SK-N-MC (cell line): ENCODE measurements around the gene ITGB6.

Experiments used
- EZH2 ChIP-seq: fragments of 200-600 bp; sonication (generic); IDR thresholded peaks from one replicate; pipeline ENCODE4 v1.6.1; 2017; ENCODE audit warnings: antibody characterized with exemption
- FOXP2 ChIP-seq: optimal IDR thresholded peaks from 2 replicates; pipeline ENCODE3; 2011; ENCODE audit warnings: mild to moderate bottlenecking, moderate library complexity; ENCODE audit not compliant: insufficient read depth; ENCODE audit errors: extremely low read length, control extremely low read depth
- POLR2AphosphoS5 ChIP-seq: IDR thresholded peaks from 2 replicates; pipeline ENCODE4 v1.6.1; 2012; ENCODE audit warnings: mild to moderate bottlenecking, low read depth, low read length, borderline replicate concordance

GRCh38 chr2:160156100-160156499 lies 44.0 kb downstream of the ITGB6 start:
- no peak for TF ChIP-seq EZH2
- TF ChIP-seq POLR2AphosphoS5 = no peak
- no peak for TF ChIP-seq FOXP2
